ENCODE measurements around the gene SLC6A3.
"Not testable (repeated sequence)": the region's sequence is repeated elsewhere in the genome, so short reads cannot be mapped to it uniquely, and the experiment has no call there.

SLC6A3 gene

DNA sequence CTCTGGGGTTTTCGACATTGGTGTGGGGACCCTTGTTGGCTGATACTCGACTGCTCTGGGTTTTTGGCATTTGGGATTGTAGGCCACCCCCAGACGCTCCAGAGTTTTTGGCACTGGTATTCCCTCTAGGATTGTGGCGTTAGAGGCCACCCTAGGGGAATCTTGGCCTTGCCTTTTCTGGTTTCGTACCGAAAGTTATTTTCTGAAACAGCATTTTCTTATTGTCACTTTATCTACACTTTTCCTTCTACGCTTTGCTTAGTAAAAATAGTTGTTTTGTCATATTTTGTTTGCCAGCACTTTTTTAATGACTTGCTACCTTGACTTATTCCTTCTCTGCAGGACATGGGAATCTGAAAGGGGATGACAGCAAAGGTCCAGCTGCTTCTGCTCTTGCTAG lies 75.2 kb downstream of the SLC6A3 start:
- no peak for DNase-seq (ENCODE audit: low read depth in 2 of 2)

DNA sequence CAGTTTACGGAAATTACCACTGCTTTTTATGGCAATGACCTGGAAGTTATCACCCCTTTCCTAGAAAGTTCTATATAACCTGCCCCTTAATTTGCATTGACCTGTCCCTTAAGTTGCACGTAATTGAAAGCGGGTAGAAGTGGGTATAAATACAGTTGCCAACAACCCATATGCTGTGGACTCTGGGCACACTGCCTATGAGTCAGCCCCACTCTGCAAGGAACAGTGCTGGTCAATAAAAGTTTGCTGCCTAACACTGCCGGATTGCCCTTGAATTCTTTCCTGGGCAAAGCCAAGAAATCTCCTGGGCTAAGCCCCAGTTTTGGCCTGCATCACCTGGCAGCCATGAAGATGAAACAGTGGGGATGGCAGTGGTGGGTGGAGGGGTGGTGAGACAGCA lies 76.5 kb downstream of the SLC6A3 start:
- no peak for DNase-seq (ENCODE audit: low read depth in 2 of 2)

DNA sequence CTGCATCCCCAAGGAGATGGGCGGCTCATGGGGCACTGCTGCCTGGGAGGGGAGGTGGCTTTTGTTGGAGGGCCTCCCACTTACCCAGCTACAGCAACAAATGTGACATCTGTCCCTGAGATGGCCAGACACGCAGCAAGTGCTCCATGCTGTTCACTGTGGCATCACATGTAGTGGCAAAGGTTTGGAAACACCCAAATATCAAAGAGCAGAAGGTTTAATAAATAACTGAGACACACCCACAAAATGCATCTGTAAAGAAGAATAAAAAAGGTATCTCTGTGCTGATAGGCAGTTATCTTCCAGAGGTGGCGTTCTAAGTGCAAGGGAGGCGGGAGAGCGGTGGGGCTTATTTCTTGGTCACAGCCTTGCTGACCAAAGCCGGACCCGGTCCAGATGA lies 77.0 kb downstream of the SLC6A3 start:
- no peak for DNase-seq (ENCODE audit: low read depth in 2 of 2)

DNA sequence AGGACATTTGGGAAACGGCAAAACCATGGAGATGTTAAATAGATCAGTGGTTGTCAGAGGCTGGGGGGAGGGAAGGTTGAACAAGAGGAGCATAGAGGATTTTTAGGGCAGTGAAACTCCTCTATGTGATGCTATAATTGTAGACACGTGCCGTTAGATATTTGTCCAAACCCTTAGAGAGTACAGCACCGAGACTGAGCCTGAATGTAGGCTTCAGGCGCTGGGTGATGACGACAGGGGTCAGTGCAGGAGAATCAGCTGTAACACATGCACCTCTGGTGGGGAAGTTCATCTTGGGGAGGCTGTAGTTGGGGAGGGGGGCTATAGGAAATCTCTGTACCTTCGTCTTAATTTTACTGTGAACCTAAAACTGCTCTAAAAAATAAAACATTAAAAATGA lies 78.1 kb downstream of the SLC6A3 start:
- DNase-seq (ENCODE audit: low read depth in 2 of 2) = no peak

DNA sequence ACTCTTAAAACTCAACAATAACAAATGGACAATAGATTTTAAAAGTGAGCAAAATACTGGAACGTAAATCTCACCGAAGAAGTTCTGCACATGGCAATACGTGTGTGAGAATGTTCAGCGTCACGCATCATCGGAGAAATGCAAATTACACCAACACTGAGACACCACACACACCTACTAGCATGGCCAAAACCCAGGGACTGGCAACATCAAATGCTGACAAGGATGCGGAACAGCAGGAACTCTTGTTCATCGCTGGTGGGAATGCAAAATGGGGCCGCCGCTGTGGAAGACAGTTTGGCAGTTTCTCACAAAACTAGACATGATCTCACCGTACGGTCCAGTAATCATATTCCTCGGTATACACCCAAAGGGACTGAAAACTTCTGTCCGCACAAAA lies 78.7 kb downstream of the SLC6A3 start:
- DNase-seq (ENCODE audit: low read depth in 2 of 2) = no peak

DNA sequence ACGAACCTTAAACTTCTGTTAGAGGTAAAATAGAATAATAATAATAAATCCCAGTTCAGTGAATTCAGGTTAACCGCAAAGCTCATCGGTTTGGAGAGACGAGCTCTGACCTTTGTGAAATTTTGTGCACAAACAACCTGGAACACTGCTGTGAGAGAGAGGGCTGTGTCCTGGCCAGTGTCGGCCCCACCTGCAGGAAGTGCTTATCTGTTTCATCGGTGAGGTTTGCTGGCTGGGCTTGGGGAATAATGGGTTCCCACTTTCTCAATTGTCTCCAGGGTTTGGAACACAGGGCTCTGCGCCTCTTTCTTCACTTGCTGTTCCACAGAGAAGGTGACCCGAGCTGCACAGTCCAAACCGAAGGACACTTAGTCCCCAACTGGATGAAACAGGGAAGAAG lies 81.0 kb downstream of the SLC6A3 start:
- no peak for DNase-seq (ENCODE audit: low read depth in 2 of 2)

DNA sequence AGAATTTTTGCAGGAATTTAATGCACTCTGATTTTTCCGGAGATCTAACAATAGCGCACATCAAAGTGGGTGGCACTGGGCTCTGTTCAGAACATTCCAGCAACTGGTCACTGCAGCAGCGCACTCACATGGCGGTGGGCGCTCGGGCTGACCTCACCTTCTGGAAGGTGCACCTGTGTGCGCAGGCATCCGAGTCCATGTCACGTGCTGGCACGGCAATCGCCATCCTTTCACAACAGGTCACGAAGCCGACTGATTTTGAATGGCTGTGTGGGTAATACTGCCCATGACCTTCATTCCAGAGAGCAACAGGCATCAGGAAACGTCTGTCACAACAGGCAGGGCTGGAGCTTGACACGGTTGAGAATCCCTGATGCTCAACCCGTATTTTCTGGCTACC lies 81.7 kb downstream of the SLC6A3 start:
- DNase-seq (ENCODE audit: low read depth in 2 of 2) = no peak

DNA sequence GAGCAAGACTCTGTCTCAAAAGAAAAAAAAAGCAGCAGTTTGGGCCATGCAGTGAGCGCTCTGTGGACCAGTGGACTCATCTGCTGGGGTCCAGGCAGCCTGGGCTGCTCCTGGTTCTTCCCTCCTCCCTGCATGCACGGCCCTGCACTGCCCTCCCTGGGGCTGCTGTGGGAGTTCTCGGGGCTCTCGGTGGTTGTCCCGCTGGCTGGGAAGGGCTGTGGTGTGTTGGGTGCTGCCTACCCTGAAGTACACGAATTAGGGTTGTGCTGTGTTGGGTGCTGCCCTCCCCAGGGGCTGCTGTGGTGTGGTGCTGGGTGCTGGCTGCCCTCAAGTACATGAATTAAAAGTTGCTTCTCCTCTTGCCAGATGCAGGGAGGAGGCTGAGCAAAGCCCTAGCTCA lies 82.1 kb downstream of the SLC6A3 start:
- DNase-seq (ENCODE audit: low read depth in 2 of 2) = no peak

DNA sequence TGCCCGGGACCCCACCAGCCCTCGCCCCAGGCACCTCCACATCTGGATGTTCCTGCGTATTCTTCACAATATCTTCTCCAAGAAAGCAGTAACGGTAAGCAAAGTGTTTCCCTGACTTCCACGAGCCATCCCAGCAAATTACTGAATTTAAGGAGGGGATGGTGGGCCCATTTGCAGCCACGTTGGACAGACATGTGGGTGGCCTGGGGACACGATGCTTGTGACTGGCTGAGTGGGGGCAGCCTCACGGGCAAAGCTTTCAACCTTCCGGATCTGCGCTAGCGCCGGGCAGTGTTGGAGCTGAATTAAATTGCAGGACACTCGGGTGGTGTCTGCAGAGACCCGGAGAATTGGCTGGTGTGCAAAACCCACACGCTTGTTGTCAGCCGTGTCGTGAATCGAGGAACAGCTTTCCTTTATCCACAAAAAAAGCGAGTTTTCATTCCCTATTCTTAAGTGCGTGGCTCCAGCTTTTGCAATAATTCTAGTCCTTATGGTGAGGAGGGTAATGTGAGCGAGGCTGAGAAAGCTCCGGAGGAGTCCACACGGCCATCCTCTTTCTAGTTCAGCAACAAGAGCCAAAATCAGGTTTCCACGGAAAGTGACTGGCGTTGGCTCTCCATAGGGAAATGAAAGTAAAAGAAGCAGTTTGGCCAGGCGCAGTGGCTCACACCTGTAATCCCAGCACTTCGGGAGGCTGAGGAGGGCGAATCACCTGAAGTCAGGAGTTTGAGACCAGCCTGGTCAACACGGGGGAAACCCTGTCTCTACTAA lies 82.8 kb downstream of the SLC6A3 start:
- no peak for DNase-seq (ENCODE audit: low read depth in 2 of 2)

DNA sequence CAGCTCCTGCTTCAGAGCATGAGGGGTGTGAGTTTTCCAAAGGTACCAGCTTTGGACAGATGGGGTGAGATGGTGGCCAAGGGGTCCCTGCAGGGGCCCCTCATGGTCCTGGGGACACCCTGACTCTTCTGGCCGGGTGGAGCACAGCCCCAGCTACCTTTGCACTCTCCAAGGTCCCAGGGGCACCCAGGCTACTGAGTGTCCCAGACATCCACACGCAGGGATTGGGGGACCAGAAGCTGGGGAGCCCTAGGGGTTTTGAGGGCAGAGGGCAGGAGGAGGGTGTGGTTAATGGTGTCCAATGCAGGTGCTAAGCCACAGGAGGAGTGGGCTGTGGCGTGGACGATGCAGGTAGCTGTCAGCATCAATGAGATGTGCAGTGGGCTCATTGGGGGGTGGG lies 84.4 kb downstream of the SLC6A3 start:
- DNase-seq (ENCODE audit: low read depth in 2 of 2) = no peak

DNA sequence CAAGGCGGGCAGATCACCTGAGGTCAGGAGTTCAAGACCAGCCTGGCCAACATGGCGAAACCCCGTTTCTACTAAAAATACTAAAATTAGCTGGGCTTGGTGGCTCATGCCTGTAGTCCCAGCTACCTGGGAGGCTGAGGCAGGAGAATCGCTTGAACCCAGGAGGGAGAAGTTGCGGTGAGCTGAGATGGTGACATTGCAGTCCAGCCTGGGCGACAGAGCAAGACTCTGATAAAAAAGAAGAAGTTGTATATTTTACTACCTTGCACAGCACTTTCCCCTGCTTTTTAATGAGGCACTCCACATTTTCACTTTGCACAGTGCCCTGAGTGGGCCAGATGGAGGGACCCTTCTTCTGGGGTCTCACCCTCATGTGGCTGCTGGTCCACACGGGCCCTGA lies 84.9 kb downstream of the SLC6A3 start:
- not testable (repeated sequence) for DNase-seq (ENCODE audit: low read depth in 2 of 2)

DNA sequence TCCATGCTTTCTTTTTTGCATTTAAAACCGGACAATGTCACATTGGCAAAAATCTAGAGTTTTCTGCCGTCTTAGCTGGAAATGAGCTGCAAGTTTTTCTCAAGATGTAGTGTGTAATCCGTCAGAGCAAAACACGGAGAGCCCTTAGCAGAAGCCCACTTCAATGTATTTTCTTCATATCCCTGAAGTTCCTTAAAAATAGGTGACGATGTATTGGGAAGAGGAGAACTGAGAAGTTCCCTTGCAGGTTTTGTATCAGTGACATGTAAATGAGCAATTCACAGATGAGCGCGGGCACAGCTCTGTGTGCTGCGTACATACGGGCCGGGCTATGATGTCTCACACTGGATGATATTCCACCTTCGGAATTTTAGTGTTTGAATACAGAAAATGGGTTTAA lies 85.5 kb downstream of the SLC6A3 start:
- DNase-seq (ENCODE audit: low read depth in 2 of 2) = no peak

DNA sequence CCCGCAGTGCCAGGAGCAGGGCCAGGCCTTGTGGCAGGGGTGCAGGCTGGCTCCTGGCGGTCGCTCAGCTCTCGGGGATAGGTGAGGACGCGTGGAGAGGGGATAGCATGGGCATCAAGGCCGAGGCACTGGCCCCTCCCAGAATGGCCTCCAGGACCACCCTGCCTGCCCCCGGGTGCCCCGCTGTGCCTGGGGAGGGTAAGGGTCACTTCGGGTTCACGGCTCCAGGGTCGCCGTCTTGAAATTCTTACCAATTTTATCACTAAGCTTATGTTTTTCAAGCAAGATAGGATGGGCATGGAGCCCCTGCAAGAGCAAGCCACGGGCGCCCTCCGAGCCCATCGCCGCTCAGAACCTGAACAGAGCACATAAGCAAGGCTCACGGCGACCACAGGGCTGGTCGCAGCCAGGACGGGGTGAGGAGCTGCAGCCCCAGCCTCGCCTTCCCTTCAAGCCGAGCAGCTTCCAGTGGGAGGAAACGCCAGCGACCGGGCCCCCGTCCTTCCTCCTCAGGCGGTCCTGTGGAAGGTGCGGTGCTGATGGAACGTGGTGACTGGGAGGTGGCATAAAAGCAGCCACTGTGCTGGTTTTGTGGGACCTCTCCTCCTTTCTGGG lies 86.1 kb downstream of the SLC6A3 start:
- no peak for DNase-seq (ENCODE audit: low read depth in 2 of 2)

DNA sequence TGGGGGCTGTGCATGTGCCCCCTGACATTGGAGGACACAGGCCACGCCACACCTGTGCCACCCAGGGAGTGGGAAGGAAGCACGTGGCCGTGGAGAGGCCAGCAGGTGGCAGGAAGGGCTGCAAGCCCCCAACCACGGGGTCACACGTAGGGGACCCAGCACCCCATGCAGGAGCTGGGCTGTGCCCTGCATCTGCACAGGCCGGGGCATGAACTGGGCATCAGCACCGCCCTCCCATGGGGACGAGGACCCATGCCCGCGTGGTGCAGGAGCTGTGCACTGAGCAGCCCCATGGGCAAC lies 86.6 kb downstream of the SLC6A3 start:
- DNase-seq (ENCODE audit: low read depth in 2 of 2) = no peak

DNA sequence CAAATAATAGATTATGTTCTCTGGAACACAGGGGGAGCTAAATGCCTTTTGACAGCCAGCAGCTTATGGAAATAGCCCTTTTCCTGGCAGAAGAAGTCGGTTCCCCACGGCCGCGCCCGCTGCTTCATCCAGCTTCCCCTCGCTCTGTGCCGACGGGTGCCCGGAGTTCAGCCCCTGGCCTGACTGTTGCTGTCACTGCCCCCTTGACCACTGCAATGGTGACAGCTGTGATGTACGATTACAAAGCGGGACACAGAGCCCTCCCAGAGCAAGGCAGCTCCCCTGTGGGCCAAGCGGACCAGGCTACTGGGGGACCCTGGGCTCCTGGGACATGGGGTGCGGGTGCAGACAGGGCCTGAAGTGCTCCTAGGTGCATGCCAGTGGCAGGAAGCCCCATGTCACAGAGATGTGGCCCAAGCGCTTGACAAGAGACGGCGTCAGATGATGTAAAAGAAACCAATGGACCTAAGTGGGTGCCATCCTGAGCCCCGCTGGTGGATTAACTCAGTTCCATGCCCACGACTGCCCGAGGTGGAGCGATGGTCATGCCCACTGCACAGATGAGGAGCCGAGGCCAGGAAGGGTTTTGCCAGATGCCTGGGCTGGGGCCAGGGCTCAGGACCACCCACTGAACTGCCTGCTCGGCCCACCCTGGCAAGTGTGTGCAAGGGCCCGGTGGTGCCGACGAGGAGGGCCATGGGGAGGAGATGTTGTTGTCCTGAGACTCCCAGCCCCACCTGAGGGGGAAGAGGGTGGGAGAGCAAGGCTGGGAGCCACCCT lies 87.1 kb downstream of the SLC6A3 start:
- DNase-seq (ENCODE audit: low read depth in 2 of 2) = no peak

DNA sequence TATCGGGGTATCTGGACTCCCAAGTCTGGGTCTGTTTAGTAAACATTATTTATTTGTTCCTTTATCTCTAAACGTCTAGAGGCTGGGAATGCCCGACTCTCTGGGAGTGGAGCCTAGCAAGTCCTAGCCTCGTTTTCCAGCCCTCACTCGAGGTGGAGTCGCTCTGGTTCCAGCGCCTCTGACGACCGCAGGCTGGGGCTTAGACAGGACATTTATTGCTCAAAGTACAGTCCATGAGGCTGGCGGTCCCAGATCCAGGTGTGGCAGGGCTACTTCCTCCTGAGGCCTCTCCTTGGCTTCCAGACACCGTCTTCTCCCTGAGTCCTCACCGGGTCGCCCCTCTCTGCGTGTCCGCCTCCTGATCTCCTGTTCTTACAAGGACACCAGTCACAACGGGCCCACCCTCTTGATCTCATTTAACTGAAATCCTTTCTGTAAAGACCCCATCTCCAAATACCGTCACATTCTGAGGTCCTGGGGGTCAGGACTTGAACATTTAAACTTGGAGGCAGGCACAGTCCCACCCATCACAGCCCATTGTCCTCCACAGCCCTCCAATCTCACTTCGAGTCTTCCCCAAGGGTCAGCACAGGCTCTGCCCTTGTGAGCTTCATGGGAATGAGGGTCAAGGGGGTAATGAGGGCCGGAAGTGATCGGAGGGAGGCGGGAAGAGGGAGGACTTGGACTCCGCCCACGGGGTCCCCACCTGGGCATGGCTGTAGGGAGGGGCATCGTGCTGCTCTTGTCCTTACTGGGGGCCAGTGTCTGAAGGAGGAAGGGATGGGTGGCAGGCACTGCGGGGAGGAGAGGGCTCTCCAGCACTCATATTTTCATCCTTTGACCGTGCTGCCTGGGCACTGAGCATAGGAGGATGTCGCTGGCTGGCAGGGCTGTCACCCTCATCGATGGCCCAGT lies 88.1 kb downstream of the SLC6A3 start:
- DNase-seq (ENCODE audit: low read depth in 2 of 2) = no peak

DNA sequence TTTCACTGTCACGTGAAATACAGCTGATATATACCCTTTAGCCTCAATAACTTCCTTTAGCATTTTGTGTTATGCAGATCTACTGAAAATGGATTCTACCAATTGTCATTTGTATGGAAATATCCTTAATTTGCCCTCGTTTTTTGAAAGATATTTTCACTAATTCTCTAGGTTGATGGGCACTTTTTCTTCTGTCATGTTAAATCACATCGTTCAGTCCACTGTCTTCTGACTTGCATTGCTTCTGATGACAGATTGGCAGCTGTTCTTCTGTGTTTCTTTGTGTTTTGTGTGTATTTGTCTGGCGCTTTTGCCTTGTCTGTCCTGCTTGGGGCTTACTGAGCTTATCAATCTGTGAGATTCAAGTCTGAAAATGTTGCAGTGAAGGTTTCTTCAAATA lies 90.7 kb downstream of the SLC6A3 start:
- DNase-seq (ENCODE audit: low read depth in 2 of 2) = no peak

DNA sequence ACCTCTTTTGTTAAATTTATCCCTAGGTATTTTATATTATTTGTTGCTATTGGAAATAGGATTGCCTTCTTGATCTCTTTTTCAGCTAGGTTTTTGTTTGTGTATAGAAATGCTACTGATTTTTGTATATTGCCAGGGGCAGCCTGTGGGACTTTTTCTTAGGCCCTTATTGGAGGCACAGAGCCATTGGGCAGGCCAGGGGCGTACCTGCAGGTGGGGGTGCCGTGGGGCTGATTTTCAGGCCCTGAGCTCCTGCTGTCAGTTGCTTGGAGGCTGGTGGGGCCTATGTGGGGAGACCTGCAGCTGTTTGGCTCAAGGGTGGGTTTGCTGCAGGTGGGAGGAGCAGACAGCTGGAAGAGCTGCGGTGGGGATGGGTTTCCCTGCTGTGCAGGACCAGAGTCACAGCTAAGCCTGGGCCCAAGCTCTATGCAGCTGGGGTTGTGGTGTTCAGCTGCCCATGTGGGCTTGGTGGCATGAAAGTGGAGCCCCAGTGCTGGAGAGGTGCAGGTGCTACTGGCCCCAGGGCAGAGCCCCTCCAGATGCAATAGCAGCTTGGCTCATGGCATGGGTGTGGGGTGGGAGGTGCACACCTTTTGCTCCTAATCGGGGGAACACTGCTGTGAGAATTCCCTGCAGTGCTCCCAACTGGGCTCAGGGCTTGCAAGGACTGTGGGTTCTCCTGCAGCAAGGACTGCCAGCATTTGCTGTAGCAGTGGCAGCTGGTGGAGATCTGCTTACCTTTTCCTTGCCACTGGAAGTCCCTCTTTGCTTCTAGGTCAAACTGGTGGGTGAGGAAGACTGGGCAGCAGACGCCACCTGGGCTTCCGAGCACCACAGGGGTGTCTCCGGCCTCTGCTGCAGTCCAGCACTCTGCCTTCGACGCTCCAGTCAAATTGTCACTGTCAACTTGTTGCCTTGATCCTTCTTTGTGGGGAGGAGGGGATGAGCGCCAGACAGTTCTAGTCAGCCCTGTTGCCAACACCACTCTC lies 92.7 kb downstream of the SLC6A3 start:
- DNase-seq (ENCODE audit: low read depth in 2 of 2) = no peak

DNA sequence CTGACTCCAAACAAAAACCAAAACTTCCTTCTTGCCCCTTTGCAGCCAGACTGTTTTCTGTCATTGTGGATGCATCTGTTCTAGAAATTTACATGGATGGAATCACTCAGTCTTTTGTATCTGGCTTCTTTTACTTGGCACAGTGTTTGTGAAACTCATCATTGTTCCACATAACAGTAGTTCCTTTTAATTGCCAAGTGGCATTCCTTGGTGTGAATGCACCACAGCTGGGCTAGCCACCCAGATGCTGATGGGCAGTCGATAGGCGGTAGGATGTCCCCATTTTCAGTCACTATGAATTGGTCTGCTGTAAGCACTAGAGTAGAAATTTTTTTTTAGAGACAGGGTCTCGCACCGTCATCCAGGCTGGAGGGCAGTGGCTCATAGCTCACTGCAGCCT lies 94.1 kb downstream of the SLC6A3 start:
- DNase-seq (ENCODE audit: low read depth in 2 of 2) = no peak

DNA sequence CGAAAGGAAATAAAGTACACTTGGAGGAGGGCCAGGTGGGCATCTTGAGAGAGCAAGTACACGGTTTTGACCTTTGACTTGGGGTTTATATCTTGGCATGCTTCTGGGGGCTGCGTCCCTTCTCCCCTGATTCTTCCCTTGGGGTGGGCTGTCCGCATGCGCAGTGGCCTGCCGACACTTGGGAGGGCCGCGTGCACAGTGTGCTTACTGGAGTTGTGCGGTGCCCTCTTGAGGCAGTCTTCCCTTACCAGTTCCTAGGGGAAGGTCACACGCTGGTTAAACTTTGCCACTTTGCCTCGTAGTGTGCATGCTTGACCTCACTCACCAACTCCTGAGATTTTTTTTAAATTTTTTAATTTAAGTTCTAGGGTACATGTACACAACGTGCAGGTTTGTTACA lies 96.0 kb downstream of the SLC6A3 start:
- no peak for DNase-seq (ENCODE audit: low read depth in 2 of 2)

DNA sequence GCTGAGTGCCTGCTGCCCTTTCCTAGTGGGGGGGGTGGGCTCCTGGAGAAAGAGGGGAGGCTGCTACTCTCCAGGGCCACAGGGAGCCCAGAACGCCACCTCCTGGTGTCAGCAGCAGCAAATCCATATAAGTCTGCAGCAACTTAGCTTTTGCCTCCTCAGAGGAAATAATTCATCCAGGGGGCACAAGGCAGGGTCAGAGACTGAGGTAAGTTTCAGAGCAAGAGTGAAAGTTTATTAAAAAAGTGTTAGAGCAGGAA lies 96.3 kb downstream of the SLC6A3 start:
- no peak for DNase-seq (ENCODE audit: low read depth in 2 of 2)
